ENCODE data around the gene SLC25A43.
A peak's percentile ranks its signal among the peaks of the same experiment; 100 is the strongest.

SLC25A43 gene

DNA sequence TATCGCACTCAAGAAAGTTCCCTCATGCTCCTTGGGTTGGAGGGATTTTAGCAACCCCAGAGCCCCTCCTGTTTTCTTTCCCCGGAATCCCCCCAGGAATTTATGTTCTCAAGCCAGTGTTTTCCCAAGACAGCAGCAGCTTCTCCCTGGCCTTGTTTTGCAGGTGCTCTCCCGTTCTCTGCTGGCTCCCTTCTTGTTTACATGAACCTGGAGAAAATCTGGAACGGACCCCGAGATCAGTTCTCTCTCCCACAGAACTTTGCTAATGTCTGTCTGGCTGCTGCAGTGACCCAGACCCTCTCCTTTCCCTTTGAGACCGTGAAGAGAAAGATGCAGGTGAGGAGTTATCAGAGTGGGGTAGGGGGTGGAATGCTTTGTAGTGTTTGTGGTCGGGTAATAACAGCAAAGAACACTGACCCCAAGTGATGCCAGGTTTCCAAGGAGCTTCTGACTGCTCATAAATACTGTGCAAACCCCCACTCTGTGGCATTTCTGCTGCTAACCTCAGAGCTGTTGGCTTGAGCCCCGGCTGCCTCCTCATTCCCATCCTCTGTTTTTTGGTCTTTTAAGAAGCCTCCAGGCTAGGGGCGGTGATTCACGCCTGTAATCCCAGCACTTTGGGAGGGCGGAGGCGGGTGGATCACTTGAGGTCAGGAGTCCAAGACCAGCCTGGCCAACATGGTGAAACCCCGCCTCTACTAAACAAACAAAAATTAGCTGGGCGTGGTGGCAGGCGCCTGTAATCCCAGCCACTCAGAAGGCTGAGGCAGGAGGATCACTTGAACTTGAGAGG, 11.1 kb downstream of the SLC25A43 start (continued):
- TF ChIP-seq KLF7 (tag by site-specific recombination; IDR thresholded peaks at IDR 0.05; ENCODE audit: borderline replicate concordance) (peak; percentile 73; the same call in 1 of the 2 replicates), KLF1 (tag by site-specific recombination; IDR thresholded peaks at IDR 0.05) (peak; percentile 99), ZNF335 (tag by site-specific recombination; conservative IDR thresholded peaks at IDR 0.05) (0 out of 2 replicates have a peak, but pooled peaks have one; percentile 25), SP7 (tag by site-specific recombination; IDR thresholded peaks at IDR 0.05) (peak; percentile 76; the same call in 1 of the 2 replicates), SP2 (tag by site-specific recombination; IDR thresholded peaks at IDR 0.05) (peak; percentile 66), ZFHX2 (tag by site-specific recombination; conservative IDR thresholded peaks at IDR 0.05) (peak; percentile 75), GLIS2 (tag by site-specific recombination; IDR thresholded peaks at IDR 0.05) (0 out of 2 replicates have a peak, but pooled peaks have one; percentile 38), PATZ1 (tag by site-specific recombination; IDR thresholded peaks at IDR 0.05) (0 out of 2 replicates have a peak, but pooled peaks have one; percentile 14)
- TF ChIP-seq, protein P1, sequence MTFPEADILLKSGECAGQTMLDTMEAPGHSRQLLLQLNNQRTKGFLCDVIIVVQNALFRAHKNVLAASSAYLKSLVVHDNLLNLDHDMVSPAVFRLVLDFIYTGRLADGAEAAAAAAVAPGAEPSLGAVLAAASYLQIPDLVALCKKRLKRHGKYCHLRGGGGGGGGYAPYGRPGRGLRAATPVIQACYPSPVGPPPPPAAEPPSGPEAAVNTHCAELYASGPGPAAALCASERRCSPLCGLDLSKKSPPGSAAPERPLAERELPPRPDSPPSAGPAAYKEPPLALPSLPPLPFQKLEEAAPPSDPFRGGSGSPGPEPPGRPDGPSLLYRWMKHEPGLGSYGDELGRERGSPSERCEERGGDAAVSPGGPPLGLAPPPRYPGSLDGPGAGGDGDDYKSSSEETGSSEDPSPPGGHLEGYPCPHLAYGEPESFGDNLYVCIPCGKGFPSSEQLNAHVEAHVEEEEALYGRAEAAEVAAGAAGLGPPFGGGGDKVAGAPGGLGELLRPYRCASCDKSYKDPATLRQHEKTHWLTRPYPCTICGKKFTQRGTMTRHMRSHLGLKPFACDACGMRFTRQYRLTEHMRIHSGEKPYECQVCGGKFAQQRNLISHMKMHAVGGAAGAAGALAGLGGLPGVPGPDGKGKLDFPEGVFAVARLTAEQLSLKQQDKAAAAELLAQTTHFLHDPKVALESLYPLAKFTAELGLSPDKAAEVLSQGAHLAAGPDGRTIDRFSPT (tag by site-specific recombination; IDR thresholded peaks at IDR 0.05), result peak; percentile 49; the same call in 1 of the 2 replicates

GRCh38 chrX:119410854-119411253, 11.7 kb downstream of the SLC25A43 start:
- Histone ChIP-seq H3K27ac (ENCODE audit: extremely low read depth, low read depth, low read length) (no peak overlapping the region), H3K4me3 (ENCODE audit: low read depth, low read length) (no peak overlapping the region), H3K4me1 (ENCODE audit: control insufficient read depth, insufficient read depth, low read length) (peaks cover 6% of the 10 kb centered on the region; the same call in 1 of the 2 replicates), H3K36me3 (ENCODE audit: control insufficient read depth in 2 of 2, insufficient read depth in 1 of 2, low read length in 2 of 2) (no peaks in the 10 kb centered on the region), H3K9me3 (ENCODE audit: control insufficient read depth, insufficient read depth, low read depth, low read length) (no peaks in the 10 kb centered on the region)
- TF ChIP-seq ZNF202 (tag by site-specific recombination; IDR thresholded peaks at IDR 0.05; ENCODE audit: borderline replicate concordance), result no peak
- TF ChIP-seq, protein P2, sequence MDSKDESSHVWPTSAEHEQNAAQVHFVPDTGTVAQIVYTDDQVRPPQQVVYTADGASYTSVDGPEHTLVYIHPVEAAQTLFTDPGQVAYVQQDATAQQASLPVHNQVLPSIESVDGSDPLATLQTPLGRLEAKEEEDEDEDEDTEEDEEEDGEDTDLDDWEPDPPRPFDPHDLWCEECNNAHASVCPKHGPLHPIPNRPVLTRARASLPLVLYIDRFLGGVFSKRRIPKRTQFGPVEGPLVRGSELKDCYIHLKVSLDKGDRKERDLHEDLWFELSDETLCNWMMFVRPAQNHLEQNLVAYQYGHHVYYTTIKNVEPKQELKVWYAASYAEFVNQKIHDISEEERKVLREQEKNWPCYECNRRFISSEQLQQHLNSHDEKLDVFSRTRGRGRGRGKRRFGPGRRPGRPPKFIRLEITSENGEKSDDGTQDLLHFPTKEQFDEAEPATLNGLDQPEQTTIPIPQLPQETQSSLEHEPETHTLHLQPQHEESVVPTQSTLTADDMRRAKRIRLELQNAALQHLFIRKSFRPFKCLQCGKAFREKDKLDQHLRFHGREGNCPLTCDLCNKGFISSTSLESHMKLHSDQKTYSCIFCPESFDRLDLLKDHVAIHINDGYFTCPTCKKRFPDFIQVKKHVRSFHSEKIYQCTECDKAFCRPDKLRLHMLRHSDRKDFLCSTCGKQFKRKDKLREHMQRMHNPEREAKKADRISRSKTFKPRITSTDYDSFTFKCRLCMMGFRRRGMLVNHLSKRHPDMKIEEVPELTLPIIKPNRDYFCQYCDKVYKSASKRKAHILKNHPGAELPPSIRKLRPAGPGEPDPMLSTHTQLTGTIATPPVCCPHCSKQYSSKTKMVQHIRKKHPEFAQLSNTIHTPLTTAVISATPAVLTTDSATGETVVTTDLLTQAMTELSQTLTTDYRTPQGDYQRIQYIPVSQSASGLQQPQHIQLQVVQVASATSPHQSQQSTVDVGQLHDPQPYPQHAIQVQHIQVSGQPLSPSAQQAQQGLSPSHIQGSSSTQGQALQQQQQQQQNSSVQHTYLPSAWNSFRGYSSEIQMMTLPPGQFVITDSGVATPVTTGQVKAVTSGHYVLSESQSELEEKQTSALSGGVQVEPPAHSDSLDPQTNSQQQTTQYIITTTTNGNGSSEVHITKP (tag by site-specific recombination; IDR thresholded peaks at IDR 0.05), result peak; percentile 71
- TF ChIP-seq, protein P3, sequence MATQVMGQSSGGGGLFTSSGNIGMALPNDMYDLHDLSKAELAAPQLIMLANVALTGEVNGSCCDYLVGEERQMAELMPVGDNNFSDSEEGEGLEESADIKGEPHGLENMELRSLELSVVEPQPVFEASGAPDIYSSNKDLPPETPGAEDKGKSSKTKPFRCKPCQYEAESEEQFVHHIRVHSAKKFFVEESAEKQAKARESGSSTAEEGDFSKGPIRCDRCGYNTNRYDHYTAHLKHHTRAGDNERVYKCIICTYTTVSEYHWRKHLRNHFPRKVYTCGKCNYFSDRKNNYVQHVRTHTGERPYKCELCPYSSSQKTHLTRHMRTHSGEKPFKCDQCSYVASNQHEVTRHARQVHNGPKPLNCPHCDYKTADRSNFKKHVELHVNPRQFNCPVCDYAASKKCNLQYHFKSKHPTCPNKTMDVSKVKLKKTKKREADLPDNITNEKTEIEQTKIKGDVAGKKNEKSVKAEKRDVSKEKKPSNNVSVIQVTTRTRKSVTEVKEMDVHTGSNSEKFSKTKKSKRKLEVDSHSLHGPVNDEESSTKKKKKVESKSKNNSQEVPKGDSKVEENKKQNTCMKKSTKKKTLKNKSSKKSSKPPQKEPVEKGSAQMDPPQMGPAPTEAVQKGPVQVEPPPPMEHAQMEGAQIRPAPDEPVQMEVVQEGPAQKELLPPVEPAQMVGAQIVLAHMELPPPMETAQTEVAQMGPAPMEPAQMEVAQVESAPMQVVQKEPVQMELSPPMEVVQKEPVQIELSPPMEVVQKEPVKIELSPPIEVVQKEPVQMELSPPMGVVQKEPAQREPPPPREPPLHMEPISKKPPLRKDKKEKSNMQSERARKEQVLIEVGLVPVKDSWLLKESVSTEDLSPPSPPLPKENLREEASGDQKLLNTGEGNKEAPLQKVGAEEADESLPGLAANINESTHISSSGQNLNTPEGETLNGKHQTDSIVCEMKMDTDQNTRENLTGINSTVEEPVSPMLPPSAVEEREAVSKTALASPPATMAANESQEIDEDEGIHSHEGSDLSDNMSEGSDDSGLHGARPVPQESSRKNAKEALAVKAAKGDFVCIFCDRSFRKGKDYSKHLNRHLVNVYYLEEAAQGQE (tag by site-specific recombination; IDR thresholded peaks at IDR 0.05), result no peak
- TF ChIP-seq ZSCAN16 (tag by site-specific recombination; IDR thresholded peaks at IDR 0.05), result no peak
- no peak for TF ChIP-seq ZNF701 (tag by site-specific recombination; IDR thresholded peaks at IDR 0.05)
- ChIA-PET CTCF (no interaction called here), POLR2A (interaction anchor here (1.1 to 1.2 kb wide), 2 partner anchors 17 to 57 kb away, joined by 3 to 4 read pairs; partner anchors contain the start of gene SLC25A5)

Data from HEK293 (cell line).